Vagina (tissue), 2 donors: ENCODE measurements around the gene PDRG1.
"Not testable (repeated sequence)": the region's sequence is repeated elsewhere in the genome, so short reads cannot be mapped to it uniquely, and the experiment has no call there.

Source experiments
- POLR2A ChIP-seq, 2 donors: fragments of 450-650 bp; IDR thresholded peaks; one replicate each; pipeline ENCODE4 v1.6.1; 2017; ENCODE audit warnings: antibody characterized with exemption in 2 of 2, mild to moderate bottlenecking in 2 of 2, moderate library complexity in 2 of 2
- POLR2AphosphoS5 ChIP-seq, 2 donors: sonication (generic); formaldehyde crosslinking; IDR thresholded peaks; one replicate each; pipeline ENCODE4 v1.9.0; 2017; ENCODE audit warnings: antibody characterized with exemption in 2 of 2, mild to moderate bottlenecking in 2 of 2, low read depth in 1 of 2; ENCODE audit not compliant: insufficient read depth in 1 of 2
- TF ChIP-seq, protein P1 (sequence below), 3 experiments: fragments of 450-650 bp in 2 of 3; fragments of 200-600 bp in 1 of 3; sonication (generic) in 1 of 3; IDR thresholded peaks; one replicate each; pipeline ENCODE4 v1.5.1; 2017 to 2019; ENCODE audit warnings: antibody characterized with exemption in 3 of 3, mild to moderate bottlenecking in 2 of 3, moderate library complexity in 2 of 3

DNA sequence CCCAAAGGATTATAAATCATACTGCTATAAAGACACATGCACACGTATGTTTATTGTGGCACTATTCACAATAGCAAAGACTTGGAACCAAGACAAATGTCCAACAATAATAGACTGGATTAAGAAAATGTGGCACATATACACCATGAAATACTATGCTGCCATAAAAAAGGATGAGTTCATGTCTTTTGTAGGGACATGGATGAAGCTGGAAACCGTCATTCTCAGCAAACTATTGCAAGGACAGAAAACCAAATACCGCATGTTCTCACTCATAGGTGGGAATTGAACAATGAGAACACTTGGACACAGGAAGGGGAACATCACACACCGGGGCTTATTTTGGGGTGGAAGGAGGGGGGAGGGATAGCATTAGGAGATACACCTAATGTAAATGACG is 30.4 kb downstream of the PDRG1 start:
- TF ChIP-seq POLR2A (IDR thresholded peaks at IDR 0.05); POLR2AphosphoS5 (IDR thresholded peaks at IDR 0.05; ENCODE audit: insufficient read depth in 1 of 2, low read depth in 1 of 2): not testable (repeated sequence)
- TF ChIP-seq, protein P1, sequence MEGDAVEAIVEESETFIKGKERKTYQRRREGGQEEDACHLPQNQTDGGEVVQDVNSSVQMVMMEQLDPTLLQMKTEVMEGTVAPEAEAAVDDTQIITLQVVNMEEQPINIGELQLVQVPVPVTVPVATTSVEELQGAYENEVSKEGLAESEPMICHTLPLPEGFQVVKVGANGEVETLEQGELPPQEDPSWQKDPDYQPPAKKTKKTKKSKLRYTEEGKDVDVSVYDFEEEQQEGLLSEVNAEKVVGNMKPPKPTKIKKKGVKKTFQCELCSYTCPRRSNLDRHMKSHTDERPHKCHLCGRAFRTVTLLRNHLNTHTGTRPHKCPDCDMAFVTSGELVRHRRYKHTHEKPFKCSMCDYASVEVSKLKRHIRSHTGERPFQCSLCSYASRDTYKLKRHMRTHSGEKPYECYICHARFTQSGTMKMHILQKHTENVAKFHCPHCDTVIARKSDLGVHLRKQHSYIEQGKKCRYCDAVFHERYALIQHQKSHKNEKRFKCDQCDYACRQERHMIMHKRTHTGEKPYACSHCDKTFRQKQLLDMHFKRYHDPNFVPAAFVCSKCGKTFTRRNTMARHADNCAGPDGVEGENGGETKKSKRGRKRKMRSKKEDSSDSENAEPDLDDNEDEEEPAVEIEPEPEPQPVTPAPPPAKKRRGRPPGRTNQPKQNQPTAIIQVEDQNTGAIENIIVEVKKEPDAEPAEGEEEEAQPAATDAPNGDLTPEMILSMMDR (IDR thresholded peaks at IDR 0.05), result not testable (repeated sequence)
